Measurements from ENCODE around the gene GNAI1. TPM values are rescaled to one million over a fixed set of nuclear protein-coding genes. Genes with fewer than 3 reads are reported as not detected.

Gene GNAI1
- total RNA-seq, 2 donors from 2014 or later, result 21.5 to 27.0 TPM

- H3K36me3 Mint-ChIP-seq (ENCODE audit: low read depth), result no peaks in the 10 kb centered on the region
- H3K4me1 ChIP-seq (ENCODE audit: control insufficient read depth, insufficient read depth, low read length), result no peaks in the 10 kb centered on the region
- no peaks in the 10 kb centered on the region for H3K27me3 Mint-ChIP-seq (ENCODE audit: insufficient read depth)
- no peaks in the 10 kb centered on the region for H3K9me3 ChIP-seq (ENCODE audit: control insufficient read depth, low read length)
- H3K27ac ChIP-seq (ENCODE audit: low read depth, low read length), result no peak overlapping the region
- 100% methylated on average over 1 of the region's 1 CpG; no CpG with 5 or more reads in 1 of the 2 experiments for WGBS, 2 experiments (ENCODE audit: insufficient coverage in 1 of 2, insufficient read length in 1 of 2)
- no peak overlapping the region for H3K4me3 Mint-ChIP-seq
- peaks cover 11% of the 10 kb centered on the region for H3K4me1 Mint-ChIP-seq
- no peak overlapping the region for H3K9ac ChIP-seq (ENCODE audit: extremely low read depth, low read length, poor library complexity, severe bottlenecking)
- H3K27ac Mint-ChIP-seq, result no peak overlapping the region
- H3K36me3 ChIP-seq (ENCODE audit: control insufficient read depth, insufficient read depth, low read length), result no peaks in the 10 kb centered on the region
- H3K4me3 ChIP-seq (ENCODE audit: low read length), result no peak overlapping the region
- H3K9me3 Mint-ChIP-seq, result peaks cover 4% of the 10 kb centered on the region
- no peaks in the 10 kb centered on the region for H3K27me3 ChIP-seq (ENCODE audit: control insufficient read depth, insufficient read depth, low read length, poor library complexity, severe bottlenecking)
- DNase-seq, result no peak
- no peak for TF ChIP-seq CTCF (conservative IDR thresholded peaks at IDR 0.05)
These were observed 26.8 kb downstream of the GNAI1 start for GRCh38 chr7:80161466-80161865.

- Mint-ChIP-seq H3K27ac (no peak overlapping the region), H3K36me3 (ENCODE audit: low read depth) (peaks cover 4% of the 10 kb centered on the region), H3K9me3 (peaks cover 9% of the 10 kb centered on the region), H3K4me1 (peaks cover 3% of the 10 kb centered on the region), H3K27me3 (ENCODE audit: insufficient read depth) (no peaks in the 10 kb centered on the region), H3K4me3 (no peak overlapping the region)
- TF ChIP-seq CTCF (conservative IDR thresholded peaks at IDR 0.05), result no peak
- H3K4me1 ChIP-seq (ENCODE audit: control insufficient read depth, insufficient read depth, low read length), result no peaks in the 10 kb centered on the region
- H3K27me3 ChIP-seq (ENCODE audit: control insufficient read depth, insufficient read depth, low read length, poor library complexity, severe bottlenecking), result no peaks in the 10 kb centered on the region
- no peaks in the 10 kb centered on the region for H3K36me3 ChIP-seq (ENCODE audit: control insufficient read depth, insufficient read depth, low read length)
- no peak for DNase-seq
- H3K27ac ChIP-seq (ENCODE audit: low read depth, low read length), result no peak overlapping the region
- no peak overlapping the region for H3K4me3 ChIP-seq (ENCODE audit: low read length)
- peaks cover 10% of the 10 kb centered on the region for H3K9me3 ChIP-seq (ENCODE audit: control insufficient read depth, low read length)
- no peak overlapping the region for H3K9ac ChIP-seq (ENCODE audit: extremely low read depth, low read length, poor library complexity, severe bottlenecking)
These were observed 30.5 kb downstream of the GNAI1 start for GRCh38 chr7:80165177-80165576.

GRCh38 chr7:80170445-80170844, 35.8 kb downstream of the GNAI1 start:
- Mint-ChIP-seq H3K27ac (no peak overlapping the region), H3K27me3 (ENCODE audit: insufficient read depth) (no peaks in the 10 kb centered on the region), H3K4me1 (peaks cover 6% of the 10 kb centered on the region), H3K9me3 (peaks cover 5% of the 10 kb centered on the region), H3K4me3 (no peak overlapping the region), H3K36me3 (ENCODE audit: low read depth) (peaks cover 7% of the 10 kb centered on the region)
- H3K4me1 ChIP-seq (ENCODE audit: control insufficient read depth, insufficient read depth, low read length), result no peaks in the 10 kb centered on the region
- H3K4me3 ChIP-seq (ENCODE audit: low read length), result no peak overlapping the region
- H3K36me3 ChIP-seq (ENCODE audit: control insufficient read depth, insufficient read depth, low read length), result no peaks in the 10 kb centered on the region
- no peaks in the 10 kb centered on the region for H3K27me3 ChIP-seq (ENCODE audit: control insufficient read depth, insufficient read depth, low read length, poor library complexity, severe bottlenecking)
- WGBS, 2 experiments (ENCODE audit: insufficient coverage in 1 of 2, insufficient read length in 1 of 2), result 94% methylated on average over 1 of the region's 2 CpGs; no CpG with 5 or more reads in 1 of the 2 experiments
- H3K27ac ChIP-seq (ENCODE audit: low read depth, low read length), result no peak overlapping the region
- H3K9ac ChIP-seq (ENCODE audit: extremely low read depth, low read length, poor library complexity, severe bottlenecking), result no peak overlapping the region
- DNase-seq, result no peak
- TF ChIP-seq CTCF (conservative IDR thresholded peaks at IDR 0.05), result no peak
- peaks cover 16% of the 10 kb centered on the region for H3K9me3 ChIP-seq (ENCODE audit: control insufficient read depth, low read length)
